NCI-H226 (cell line): ENCODE results near the gene TCFL5.
"Not testable (repeated sequence)": the region's sequence is repeated elsewhere in the genome, so short reads cannot be mapped to it uniquely, and the experiment has no call there.

Experiments used
- DNase-seq: peaks from one replicate; pipeline ENCODE4 v3.0.0-alpha.2; 2015

Gene TCFL5

DNA sequence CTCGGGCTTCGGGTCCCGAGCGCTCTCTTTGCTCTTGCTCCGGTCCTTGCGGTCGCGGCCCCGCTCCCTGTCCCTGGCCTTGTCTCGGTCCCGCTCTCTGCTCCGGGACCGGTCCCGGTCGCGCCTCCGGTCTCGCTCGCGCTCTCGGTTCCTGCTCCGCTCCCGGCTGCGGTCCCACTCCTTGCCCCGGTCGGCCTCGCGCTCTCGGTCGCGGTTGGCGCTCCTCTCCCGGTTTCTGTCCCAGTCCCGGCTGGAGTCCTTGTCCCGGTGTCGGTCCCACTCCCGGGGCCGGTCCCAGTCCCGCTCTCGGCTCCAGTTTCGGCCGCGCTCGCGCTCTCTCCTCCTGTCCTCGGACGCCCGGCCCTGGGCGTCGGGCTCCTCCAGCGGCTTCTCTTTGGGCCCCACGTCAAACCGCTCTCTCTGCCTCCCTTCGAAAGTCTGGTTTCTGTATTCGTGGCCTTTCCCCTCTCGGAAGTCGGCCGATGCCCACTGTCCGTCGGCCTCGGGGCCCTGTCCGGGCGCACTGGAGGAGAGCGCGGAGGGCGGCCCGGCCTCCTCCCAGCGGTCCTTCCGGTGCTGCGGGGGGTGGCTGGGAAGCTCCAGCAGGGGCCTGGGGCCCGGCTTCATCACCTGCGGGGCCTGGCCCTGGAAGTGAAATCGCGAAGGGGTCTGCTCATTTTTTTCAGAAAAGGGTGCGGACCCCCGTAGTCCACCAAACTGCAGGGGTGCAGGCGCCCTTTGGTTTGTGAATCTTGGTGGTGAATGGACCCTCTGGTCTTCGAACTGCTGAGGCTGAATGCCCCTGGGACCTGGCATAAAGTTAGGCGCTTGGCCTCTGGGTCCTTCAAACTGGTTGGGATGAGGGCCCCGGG lies 17.9 kb upstream of the TCFL5 start:
- DNase-seq: no peak

DNA sequence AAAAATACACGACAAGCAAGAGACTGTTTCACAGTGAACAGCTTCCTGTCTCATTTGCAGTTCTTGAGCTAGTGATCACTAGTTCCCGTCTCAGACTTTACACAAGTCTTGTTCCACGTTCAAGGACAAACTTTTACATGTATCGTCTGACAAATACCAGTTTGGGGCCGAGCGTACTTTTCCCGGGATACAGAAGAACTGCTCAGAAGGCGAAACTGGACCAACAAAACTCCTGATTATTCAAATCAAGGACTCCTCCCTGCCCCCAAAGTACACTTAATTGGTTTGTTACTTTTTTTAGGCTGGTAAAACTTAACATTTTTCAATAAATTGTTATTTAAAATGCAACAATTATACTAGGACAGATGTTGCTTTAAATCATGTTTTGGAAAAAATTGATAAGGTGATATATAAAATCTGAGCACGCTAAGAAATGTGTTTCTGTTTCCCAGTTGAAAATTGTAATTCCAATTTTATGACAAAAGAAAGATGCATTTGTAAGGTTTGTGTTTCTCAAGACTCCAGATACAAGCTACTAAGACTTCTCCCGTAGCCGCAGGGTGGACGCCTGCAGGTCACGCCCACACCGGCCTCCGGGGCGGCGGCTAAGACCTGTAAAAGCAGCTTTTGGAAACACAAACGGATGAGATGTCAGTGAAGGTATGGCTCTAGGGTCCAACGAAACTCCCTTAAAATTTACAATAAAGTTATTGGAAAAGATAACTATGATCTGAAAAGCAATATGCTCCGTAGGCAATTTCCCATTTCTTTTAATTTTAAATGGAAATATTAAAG lies 16.8 kb upstream of the TCFL5 start:
- DNase-seq: no peak

DNA sequence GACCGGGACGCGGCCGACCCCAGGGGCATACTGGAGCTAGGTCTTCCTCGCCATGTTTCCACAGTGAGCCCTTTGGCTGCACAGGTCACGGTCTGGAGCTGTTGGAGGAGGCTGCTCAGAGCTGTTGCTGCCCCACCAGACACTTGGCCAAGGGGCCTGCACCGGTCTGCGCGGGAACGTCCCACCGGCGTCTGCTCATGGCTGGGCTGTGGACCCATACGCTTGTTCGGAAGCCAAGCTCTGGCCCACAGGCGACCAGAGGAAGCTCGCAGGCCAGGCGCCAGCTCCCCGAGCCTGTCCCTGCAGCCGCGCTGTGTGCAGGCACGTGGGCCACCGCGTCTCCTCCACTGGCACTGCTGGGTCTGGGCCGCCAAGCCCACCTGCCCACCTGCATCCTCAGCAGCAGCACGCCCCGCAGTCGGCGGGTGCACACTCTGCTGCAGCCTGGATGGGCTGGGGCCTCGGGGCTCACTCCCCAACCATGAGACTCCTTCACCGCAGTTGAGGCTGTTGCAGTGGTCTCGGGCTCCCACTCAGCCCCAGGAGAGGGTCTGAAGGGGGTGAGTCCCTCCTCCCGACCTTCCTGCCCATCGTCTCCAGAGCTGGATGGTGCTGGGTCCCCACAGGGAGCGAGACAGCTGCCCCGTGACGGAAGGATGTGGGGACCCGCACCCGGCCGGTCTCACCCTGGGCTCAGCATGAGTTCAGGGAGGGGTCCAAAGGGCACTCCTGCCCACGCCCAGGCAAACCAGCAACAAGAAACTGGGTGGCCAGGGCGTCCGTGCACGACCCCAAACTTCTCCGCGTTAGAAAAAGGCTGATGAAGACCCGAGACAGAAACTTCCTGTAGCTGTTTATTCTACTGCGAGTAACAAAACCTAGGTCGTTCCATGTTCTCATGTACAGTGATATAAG lies 15.5 kb upstream of the TCFL5 start:
- DNase-seq: no peak

DNA sequence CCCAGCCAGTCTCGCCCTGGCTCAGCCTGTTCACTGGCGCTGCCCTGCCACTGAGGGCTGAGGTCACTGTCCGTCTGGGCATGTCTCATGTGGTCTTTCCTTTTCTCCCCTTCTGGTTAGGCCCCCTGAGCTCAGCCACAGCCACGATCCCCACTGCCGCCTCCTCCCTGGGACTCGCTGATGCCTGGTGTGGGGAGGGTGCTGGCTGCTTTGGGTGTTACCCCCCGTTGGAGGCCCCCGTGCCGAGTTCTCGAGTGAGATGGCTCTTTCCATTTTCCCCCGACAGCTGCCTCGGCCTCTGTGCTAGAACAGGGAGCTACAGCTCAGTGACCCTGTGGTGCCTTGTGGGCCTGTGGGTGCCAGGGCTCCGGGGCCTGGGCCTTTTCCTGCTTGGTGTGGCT lies 14.9 kb upstream of the TCFL5 start:
- no peak for DNase-seq

DNA sequence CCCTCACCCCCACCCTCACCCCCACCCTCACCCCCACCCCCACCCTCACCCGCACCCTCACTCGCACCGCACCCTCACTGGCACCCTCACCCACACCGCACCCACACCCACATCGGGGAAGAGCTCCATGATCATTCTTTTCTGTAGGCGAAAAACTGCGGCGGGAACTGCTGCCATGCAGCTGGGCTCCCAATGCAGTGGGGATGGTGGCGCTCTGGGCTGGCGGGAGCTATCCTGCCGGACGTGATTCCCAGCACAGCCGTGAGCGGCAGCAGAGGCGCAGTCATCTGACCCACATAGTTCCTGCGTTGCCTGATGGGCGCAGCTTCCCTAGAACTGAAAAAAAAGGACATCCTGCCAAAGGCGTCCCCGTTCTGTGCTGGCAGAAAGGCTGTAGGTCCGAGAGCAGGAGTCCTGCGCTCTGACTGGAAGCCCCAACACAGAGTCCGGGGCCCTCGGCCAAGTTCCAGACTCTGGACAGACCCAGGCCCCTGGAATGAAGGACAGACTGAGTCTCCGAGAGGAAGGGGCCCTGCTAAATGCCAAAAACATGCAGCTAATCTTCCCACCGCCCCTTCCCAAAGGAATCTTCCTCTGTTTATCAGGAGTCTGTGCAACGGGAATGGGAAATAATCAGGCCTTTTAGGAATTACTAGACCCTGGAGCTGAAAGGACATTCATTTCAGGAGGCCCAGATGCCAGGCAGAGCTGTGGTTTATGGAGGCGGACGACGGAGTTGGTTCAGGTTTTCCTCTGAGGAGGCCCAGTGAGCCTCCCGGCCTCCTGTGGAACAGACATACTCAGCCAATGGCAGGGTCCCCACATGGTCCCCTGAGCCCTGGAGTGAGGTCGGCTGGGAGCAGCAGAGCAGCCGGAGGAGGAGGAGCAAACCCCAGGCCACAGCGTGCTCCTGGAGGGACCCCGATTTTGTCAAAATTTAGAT lies 14.1 kb upstream of the TCFL5 start:
- DNase-seq: peak; percentile 87

DNA sequence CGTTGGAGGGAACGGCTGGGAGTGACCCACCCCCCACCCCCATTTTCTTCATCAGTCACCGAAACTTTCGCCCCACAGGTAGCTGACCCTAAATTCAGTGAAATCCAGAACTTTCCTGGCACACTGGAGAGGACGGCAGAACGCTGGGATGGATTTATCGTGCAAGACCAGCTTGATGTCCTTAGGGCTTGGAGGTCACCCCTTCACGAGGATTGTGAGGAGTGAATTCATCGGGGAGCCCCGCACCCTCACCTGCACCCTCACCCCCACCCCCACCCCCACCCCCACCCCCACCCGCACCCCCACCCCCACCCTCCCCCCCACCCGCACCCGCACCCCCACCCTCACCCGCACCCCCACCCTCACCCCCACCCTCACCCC lies 13.3 kb upstream of the TCFL5 start:
- no peak for DNase-seq

DNA sequence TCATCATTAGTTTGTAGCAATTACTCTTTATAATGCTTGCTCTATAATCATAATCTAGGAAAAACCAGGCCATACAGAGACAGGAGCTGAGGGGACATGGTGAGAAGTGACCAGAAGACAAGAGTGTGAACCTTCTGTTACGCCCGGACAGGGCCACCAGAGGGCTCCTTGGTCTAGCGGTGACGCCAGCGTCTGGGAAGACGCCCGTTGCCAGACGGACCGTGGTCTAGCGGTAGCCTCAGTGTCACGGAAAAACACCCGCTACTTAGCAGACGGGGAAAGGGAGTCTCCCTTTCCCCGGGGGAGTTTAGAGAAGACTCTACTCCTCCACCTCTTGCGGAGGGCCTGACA lies 12.0 kb upstream of the TCFL5 start:
- DNase-seq: peak; percentile 70

DNA sequence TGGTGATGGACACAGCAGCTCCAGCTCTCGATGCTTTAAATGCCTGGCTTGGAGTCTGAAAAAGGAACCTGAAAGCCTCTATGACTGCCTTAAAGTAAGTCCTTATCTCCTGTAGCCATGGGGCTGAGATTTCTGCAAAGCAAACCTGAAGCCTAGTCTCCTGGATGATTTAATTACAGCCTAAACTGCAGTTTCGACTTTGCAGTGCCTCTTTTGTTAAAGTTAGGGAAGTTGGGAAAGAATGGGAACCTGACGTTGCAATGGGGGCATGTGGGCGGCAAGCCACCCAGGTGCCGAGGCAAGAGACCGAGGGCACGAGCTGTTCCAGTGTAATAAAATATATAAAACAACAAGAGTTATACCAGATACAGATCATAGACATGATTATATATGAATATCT lies 11.7 kb upstream of the TCFL5 start:
- DNase-seq: no peak

DNA sequence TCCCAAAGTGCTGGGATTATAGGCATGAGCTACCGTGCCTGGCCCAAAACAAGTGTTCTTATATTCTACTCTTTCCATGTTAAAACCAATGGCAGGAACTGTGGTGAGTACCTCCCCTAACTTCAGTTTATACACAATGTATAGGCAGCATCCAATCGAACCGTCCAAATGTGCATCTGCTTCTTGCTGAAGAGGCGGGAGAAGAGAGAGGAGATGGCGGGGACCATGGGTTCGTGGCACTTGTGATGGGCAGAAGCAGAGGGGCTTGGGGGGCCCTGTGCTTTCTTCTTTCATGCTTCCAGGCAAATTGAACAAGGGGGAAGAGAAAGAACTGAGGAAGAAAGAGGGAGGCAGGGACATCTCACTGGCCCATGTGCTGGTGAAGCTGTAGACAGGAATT lies 11.2 kb upstream of the TCFL5 start:
- DNase-seq: no peak

DNA sequence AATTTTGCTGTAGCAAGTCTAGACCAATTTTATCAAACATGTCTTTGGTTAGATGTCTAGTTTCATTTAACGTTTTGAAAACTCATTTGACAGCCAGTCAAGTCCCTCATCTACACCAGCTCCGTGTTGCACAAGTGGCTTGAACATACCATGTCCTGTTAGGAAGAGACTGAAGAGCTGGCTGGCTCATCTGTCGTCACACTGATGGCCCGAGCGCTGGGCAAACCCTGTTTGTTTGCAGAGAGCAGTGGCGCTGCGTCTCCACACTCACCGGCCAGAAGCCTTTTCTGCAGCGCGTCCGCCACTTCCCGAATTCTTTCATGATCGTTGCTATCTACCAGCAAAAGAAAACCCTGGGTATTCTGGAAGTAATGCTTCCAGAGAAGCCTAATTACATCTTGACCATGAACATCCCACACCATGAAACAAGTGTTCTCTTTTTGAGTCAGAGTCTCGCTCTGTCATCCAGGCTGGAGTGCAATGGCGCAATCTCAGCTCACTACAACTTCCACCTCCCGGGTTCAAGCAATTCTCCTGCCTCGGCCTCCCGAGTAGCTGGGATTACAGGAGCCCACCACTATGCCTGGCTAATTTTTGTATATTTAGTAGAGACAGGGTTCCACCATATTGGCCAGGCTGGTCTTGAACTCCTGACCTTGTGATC lies 10.7 kb upstream of the TCFL5 start:
- DNase-seq: no peak

DNA sequence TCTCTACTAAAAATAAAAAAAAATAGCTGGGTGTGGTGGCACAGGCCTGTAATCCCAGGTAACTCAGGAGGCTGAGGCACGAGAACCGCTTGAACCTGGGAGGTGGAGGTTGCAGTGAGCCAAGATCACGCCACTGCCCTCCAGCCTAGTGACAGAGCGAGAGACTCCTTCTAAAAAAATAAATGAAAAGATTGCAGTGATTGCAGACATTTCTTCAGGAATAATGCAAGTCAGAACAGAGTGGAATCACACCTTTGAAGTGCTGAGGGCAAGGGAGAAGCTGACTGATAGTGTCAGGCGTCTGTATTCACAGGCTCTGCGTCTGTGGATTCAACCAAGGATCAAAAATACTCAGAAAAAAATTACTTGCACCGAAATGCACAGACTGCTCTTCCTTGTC lies 2.6 kb upstream of the TCFL5 start:
- DNase-seq: no peak

DNA sequence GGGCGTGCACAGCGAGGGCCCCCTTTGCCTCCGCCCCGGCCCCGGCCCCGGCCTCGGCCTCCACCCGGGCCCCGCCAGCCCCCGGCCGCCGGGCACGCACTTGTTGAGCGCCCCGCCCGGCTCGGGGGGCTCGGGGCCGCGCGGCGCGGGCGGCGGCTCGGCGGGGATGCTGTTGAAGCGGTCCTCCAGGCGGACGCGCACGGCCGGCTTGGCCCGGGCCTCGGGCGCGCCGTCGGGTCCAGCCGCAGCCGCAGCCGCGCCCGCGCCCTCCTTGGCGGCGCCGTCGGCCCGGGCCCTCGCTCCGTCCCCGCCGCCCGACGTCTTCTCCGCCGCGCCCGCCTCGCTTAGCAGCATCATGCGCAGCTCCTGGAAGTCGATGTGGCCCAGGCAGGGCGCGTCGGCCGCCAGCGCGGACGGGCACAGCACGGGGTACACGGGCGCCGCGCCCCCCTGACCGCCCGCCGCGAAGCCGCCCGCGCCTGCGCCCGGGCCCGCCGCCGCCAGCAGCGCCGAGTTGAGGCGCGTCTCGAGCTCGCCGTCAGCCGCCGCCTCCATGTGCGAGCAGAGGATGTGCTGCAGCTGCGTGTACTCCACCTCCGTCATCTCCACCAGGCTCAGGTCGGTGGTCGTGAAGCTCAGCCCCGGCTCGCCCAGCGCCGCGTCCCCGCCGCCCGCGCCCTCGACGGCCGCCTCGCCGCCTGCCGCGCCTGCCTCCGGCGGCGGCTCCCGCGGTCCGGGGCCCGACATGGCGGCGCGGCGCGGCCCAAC lies 514 bp downstream of the TCFL5 start:
- DNase-seq: no peak

DNA sequence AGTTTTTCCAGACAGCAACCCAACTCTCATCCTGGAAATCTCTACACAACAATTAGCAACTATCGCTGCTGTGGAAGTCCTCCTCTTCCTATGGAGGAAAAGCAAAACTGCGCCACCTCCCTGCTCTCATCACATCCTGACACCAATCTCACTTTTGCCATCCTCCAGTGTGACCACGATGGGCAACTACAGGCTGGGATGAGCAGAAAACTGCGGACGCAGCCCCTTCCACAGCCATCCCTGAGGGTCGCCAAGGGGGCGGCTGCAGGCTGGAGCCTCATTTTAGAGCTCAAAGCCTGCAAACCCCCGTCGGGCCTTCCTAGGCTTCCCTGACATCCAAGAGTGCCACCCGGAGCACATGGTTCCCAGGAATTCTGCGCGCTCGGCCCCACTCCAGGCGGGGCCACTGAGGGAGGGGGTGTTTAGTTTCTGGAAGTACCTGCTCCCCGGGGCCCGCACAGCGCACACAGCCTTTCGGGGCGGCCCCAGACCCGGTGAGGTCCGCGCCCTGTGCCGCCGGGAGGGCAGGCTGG lies 1.2 kb downstream of the TCFL5 start:
- no peak for DNase-seq

DNA sequence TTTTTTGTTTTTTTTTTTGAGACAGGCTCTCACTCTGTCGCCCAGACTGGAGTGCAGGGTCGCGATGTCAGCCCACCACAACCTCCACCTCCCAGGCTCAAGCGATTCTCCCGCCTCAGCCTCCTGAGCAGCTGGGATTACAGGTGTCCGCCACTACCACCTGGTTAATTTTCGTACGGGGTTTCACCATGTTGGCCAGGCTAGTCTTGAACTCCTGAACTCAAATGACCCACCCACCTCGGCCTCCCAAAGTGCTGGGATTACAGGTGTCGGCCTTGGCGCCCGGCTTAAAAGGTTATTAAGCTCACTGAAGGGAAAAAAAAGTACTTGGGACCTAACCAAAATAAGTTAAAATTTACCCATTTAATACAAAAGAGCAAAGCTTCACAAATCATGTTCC lies 1.9 kb downstream of the TCFL5 start:
- DNase-seq: no peak

DNA sequence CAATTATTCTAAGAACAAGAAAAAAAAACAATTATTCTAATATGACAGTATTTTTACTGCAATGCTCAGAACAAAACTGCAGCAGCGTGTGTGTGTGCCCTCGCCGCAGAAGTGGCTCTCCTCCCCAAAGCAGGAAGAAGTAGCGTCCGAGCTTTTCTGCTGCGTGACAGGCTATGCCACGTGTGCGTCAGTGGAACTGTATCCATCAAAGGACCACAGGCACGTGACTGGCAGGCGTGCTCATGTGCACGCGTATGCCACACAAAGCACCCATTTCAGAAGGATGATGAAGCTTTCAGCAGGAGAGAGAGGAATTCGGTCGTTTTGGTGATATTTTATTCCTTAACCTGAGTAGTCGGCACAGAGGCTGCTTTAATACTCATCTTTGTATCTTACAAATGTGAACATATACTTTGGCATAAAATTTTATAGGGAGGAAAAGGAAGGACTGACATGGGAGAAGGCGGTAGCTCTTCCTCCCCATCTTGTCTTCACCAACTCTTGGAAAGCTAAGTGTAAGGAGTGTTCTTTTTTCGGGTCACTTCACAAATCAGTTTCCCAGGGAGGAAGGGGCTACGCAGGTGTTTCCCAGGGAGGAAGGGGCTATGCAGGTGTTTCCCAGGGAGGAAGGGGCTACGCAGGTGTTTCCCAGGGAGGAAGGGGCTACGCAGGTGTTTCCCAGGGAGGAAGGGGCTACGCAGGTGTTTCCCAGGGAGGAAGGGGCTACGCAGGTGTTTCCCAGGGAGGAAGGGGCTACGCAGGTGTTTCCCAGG lies 3.4 kb downstream of the TCFL5 start:
- no peak for DNase-seq

DNA sequence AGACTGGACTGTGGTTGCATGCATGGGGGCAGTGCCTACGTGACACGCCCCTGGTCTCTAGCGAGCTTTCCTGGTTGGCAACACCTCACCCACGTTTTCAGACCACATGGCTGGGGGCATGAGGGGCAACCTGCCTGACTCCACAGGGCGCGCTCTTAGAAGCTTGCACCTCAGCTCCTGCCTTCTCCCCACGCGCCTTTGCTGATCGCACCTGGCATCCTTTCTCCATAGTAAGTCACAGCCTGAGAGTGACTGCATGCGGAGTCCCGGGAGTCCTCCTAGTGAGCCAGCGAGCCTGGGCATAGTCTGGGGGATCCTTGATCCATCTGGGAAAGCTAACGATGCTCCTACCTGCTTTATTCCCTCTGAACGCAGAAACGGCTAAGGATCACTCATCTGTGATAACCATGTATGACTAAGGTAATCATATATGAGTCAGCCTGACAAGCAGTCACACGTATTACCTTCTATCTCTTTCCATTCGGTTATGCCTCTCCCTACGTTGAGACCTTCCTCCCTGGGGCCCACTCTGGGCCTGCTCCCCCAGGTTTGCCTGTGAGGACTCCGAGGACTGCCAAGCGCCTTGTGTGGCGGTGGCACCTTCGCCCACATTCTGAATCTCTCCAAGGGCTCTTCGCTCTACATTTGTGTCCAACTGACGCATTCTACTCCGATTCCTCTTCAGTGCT lies 4.5 kb downstream of the TCFL5 start:
- DNase-seq: peak; percentile 75

DNA sequence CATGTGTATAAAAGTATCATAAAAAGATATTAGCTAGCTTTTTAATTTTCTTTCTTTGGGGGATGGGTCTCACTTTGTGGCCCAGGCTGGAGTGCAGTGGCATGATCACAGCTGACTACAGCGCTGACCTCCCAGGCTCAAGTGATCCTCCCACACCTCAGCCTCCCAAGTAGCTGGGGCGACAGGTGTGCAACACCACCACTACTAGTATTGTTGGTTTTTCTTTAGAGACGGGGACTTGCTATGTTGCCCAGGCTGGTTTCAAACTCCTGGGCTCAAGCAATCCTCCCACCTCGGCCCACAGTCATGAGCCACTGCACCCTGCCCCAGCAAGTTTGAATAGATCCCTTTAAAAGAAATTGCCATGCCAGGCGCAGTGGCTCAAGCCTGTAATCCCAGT lies 6.5 kb downstream of the TCFL5 start:
- no peak for DNase-seq

DNA sequence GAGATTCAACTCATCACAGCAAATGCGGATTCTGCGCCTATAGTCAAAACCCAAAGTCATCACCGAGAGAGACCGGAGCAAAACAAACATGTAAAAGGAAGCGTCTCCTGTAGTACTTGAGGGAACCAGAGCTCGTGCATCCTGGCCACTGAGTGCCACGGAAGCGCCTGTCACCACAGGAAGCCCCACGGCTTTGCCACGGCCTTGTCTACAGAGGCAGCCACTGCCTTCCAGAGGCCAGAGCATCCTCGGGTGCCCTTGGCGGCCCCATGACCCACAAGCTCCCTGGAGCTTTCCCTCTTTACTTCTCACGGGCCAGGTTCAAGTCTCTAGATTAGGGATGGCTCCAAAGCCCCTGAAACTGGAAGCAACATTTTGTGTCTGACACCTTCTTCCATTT lies 7.5 kb downstream of the TCFL5 start:
- no peak for DNase-seq

DNA sequence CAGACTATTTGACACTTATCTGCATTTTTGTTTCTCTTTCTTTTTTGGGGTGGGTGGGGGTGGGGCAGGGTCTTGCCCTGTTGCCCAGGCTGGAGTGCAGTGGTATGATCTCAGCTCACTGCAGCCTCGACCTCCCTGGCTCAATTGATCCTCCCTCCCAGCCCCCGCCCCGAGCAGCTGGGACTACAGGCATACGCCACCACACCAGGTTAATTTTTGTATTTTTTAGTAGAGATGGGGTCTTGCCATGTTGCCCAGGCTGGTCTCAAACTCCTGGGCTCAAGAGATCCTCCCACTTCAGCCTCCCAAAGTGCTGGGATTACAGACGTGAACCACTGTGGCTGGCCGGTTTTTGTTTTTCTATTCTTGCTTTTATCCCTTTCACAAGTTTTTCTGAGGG lies 8.3 kb downstream of the TCFL5 start:
- not testable (repeated sequence) for DNase-seq
